SK-N-SH treated with all-trans-retinoic acid at 6 μM for 48 hours (cell line): ENCODE measurements around the gene SCLT1.

Source experiments
- ATAC-seq: fragments of 200-7000 bp; cut with Tn5 transposase; 3 replicates; pipeline ENCODE4 v1.9.1; 2020; ENCODE audit warnings: mild to moderate bottlenecking, moderate library complexity
- ARNTL ChIP-seq: fragments of 450-650 bp; formaldehyde crosslinking; IDR thresholded peaks from 2 replicates; pipeline ENCODE4 v1.5.0; 2020; ENCODE audit warnings: low read depth, mild to moderate bottlenecking, moderate library complexity, borderline replicate concordance
- CSDC2 ChIP-seq: fragments of 250-450 bp; sonication (Bioruptor Pico); IDR thresholded peaks from 2 replicates; pipeline ENCODE4 v1.5.0; 2020; ENCODE audit warnings: mild to moderate bottlenecking, moderate library complexity
- CSRNP3 ChIP-seq: fragments of 250-450 bp; sonication (Bioruptor Pico); IDR thresholded peaks from 2 replicates; pipeline ENCODE4 v1.5.1; 2021; ENCODE audit warnings: mild to moderate bottlenecking, moderate library complexity
- GLIS3 ChIP-seq: fragments of 250-450 bp; sonication (Bioruptor Pico); IDR thresholded peaks from 2 replicates; pipeline ENCODE4 v1.5.0; 2020; ENCODE audit warnings: mild to moderate bottlenecking, moderate library complexity
- ISL1 ChIP-seq: fragments of 250-450 bp; sonication (Bioruptor Pico); IDR thresholded peaks from 2 replicates; pipeline ENCODE4 v2.1.2; 2022; ENCODE audit warnings: mild to moderate bottlenecking, moderate library complexity
- OSR1 ChIP-seq: fragments of 250-450 bp; sonication (Bioruptor Pico); IDR thresholded peaks from 2 replicates; pipeline ENCODE4 v1.8.0; 2022; ENCODE audit warnings: moderate library complexity, mild to moderate bottlenecking, inconsistent platforms
- PATZ1 ChIP-seq: fragments of 250-450 bp; sonication (Bioruptor Pico); IDR thresholded peaks from 2 replicates; pipeline ENCODE4 v1.8.0; 2020; ENCODE audit warnings: mild to moderate bottlenecking, moderate library complexity, borderline replicate concordance
- POU6F1 ChIP-seq: fragments of 250-450 bp; sonication (Bioruptor Pico); IDR thresholded peaks from 2 replicates; pipeline ENCODE4 v1.8.0; 2021; ENCODE audit warnings: low read depth, mild to moderate bottlenecking, moderate library complexity, borderline replicate concordance
- PPARA ChIP-seq: fragments of 250-450 bp; sonication (Bioruptor Pico); IDR thresholded peaks from 2 replicates; pipeline ENCODE4 v1.5.0; 2020; ENCODE audit warnings: mild to moderate bottlenecking, borderline replicate concordance
- RARB ChIP-seq: fragments of 250-450 bp; sonication (Bioruptor Pico); IDR thresholded peaks from 2 replicates; pipeline ENCODE4 v1.8.0; 2021; ENCODE audit warnings: mild to moderate bottlenecking, moderate library complexity
- SNAI2 ChIP-seq: fragments of 250-450 bp; sonication (Bioruptor Pico); IDR thresholded peaks from 2 replicates; pipeline ENCODE4 v1.5.0; 2020; ENCODE audit warnings: mild to moderate bottlenecking, moderate library complexity
- TCF4 ChIP-seq: fragments of 250-450 bp; sonication (Bioruptor Pico); IDR thresholded peaks from 2 replicates; pipeline ENCODE4 v1.8.0; 2021; ENCODE audit warnings: mild to moderate bottlenecking, moderate library complexity, borderline replicate concordance
- TOX ChIP-seq: fragments of 250-450 bp; sonication (Bioruptor Pico); IDR thresholded peaks from 2 replicates; pipeline ENCODE4 v1.8.0; 2021; ENCODE audit warnings: mild to moderate bottlenecking, moderate library complexity, borderline replicate concordance
- TSHZ2 ChIP-seq: fragments of 250-450 bp; sonication (Bioruptor Pico); IDR thresholded peaks from 2 replicates; pipeline ENCODE4 v1.5.0; 2020; ENCODE audit warnings: mild to moderate bottlenecking, moderate library complexity
- ZC3H10 ChIP-seq: fragments of 250-450 bp; sonication (Bioruptor Pico); IDR thresholded peaks from 2 replicates; pipeline ENCODE4 v1.5.1; 2021; ENCODE audit warnings: mild to moderate bottlenecking, moderate library complexity
- ZFP3 ChIP-seq: fragments of 250-450 bp; sonication (Bioruptor Pico); IDR thresholded peaks from 2 replicates; pipeline ENCODE4 v1.5.0; 2020; ENCODE audit warnings: mild to moderate bottlenecking, moderate library complexity
- ZFP30 ChIP-seq: fragments of 450-650 bp; formaldehyde crosslinking; IDR thresholded peaks from 2 replicates; pipeline ENCODE4 v1.5.0; 2022; ENCODE audit warnings: mild to moderate bottlenecking, moderate library complexity
- ZNF70 ChIP-seq: fragments of 450-650 bp; formaldehyde crosslinking; IDR thresholded peaks from 2 replicates; pipeline ENCODE4 v1.5.0; 2020; ENCODE audit warnings: mild to moderate bottlenecking, moderate library complexity
- ZNF8 ChIP-seq: fragments of 450-650 bp; formaldehyde crosslinking; IDR thresholded peaks from 2 replicates; pipeline ENCODE4 v1.5.0; 2020; ENCODE audit warnings: mild to moderate bottlenecking, moderate library complexity

The SCLT1 gene

GRCh38 chr4:128904821-128905220 lies 188.5 kb downstream of the SCLT1 start:
- TF ChIP-seq RARB (CRISPR knock-in tag) = no peak
- TF ChIP-seq ZNF8 (CRISPR knock-in tag) = no peak
- no peak for TF ChIP-seq OSR1
- TF ChIP-seq ISL1 (CRISPR knock-in tag) = no peak
- ATAC-seq = no peak

- ATAC-seq = no peak
- TF ChIP-seq ZFP30 (CRISPR knock-in tag) (no peak), CSRNP3 (CRISPR knock-in tag) (no peak), ZNF8 (CRISPR knock-in tag) (no peak), TCF4 (CRISPR knock-in tag) (no peak), CSDC2 (CRISPR knock-in tag) (no peak), OSR1 (no peak), ARNTL (CRISPR knock-in tag) (no peak), ZFP3 (no peak)
- TF ChIP-seq, all 23 proteins: peak for 0
Measured at GRCh38 chr4:128880662-128881061, 212.7 kb downstream of the SCLT1 start.

- no peak for ATAC-seq
- TF ChIP-seq PPARA (CRISPR knock-in tag) (no peak), GLIS3 (CRISPR knock-in tag) (no peak), ZFP3 (no peak), OSR1 (no peak), ISL1 (CRISPR knock-in tag) (no peak), TCF4 (CRISPR knock-in tag) (no peak), PATZ1 (no peak)
- TF ChIP-seq, all 23 proteins: peak for 0
Measured at GRCh38 chr4:128879971-128880370, 213.4 kb downstream of the SCLT1 start.

GRCh38 chr4:128879283-128879682 lies 214.1 kb downstream of the SCLT1 start:
- ATAC-seq = no peak
- no peak for TF ChIP-seq TOX (CRISPR knock-in tag)
- no peak for TF ChIP-seq CSDC2 (CRISPR knock-in tag)
- no peak for TF ChIP-seq POU6F1 (CRISPR knock-in tag)
- TF ChIP-seq TSHZ2 (CRISPR knock-in tag) = no peak
- no peak for TF ChIP-seq PATZ1
- TF ChIP-seq SNAI2 (CRISPR knock-in tag) = no peak
- TF ChIP-seq ZC3H10 (CRISPR knock-in tag) = no peak
- TF ChIP-seq ARNTL (CRISPR knock-in tag) = no peak
- no peak for TF ChIP-seq ZNF8 (CRISPR knock-in tag)
- TF ChIP-seq OSR1 = no peak
- TF ChIP-seq GLIS3 (CRISPR knock-in tag) = no peak
- TF ChIP-seq ZFP30 (CRISPR knock-in tag) = no peak
- TF ChIP-seq ZNF70 (CRISPR knock-in tag) = no peak
- no peak for TF ChIP-seq ZFP3
- no peak for TF ChIP-seq CSRNP3 (CRISPR knock-in tag)
- TF ChIP-seq, all 23 proteins: peak for 0
